ENCODE measurements around the gene SLC25A38. TPM values are rescaled to one million over a fixed set of nuclear protein-coding genes. Genes with fewer than 3 reads are reported as not detected.
"Not testable (repeated sequence)": the region's sequence is repeated elsewhere in the genome, so short reads cannot be mapped to it uniquely, and the experiment has no call there.

SLC25A38 gene
- total RNA-seq, 1 donor from 2014 or later, result 40.0 TPM

- H3K36me3 Mint-ChIP-seq (ENCODE audit: low read depth); intact Hi-C loops (cut with micrococcal nuclease); H3K9me3 Mint-ChIP-seq; H3K4me3 Mint-ChIP-seq; DNase-seq (ENCODE audit: low spot score); H3K27me3 Mint-ChIP-seq (ENCODE audit: insufficient read depth); H3K27ac Mint-ChIP-seq: not testable (repeated sequence)
- peaks cover 51% of the 10 kb centered on the region for H3K4me1 Mint-ChIP-seq (ENCODE audit: low read depth)
Measured at GRCh38 chr3:39351134-39351533, 32.0 kb upstream of the SLC25A38 start.

GRCh38 chr3:39353168-39353927 lies 29.8 kb upstream of the SLC25A38 start:
- H3K4me1 Mint-ChIP-seq (ENCODE audit: low read depth), result peaks cover 44% of the 10 kb centered on the region
- DNase-seq (ENCODE audit: low spot score); H3K4me3 Mint-ChIP-seq; H3K27me3 Mint-ChIP-seq (ENCODE audit: insufficient read depth); H3K27ac Mint-ChIP-seq; intact Hi-C loops (cut with micrococcal nuclease); H3K9me3 Mint-ChIP-seq; H3K36me3 Mint-ChIP-seq (ENCODE audit: low read depth): not testable (repeated sequence)

- H3K27ac Mint-ChIP-seq, result peak overlapping the region; percentile 64
- no peak for DNase-seq (ENCODE audit: low spot score)
- peaks cover 18% of the 10 kb centered on the region for H3K36me3 Mint-ChIP-seq (ENCODE audit: low read depth)
- H3K27me3 Mint-ChIP-seq (ENCODE audit: insufficient read depth), result no peaks in the 10 kb centered on the region
- intact Hi-C loops (cut with micrococcal nuclease), result no loop called here
- H3K4me3 Mint-ChIP-seq, result peak overlapping the region; percentile 23
- peaks cover 10% of the 10 kb centered on the region for H3K9me3 Mint-ChIP-seq
- peaks cover 59% of the 10 kb centered on the region for H3K4me1 Mint-ChIP-seq (ENCODE audit: low read depth)
Measured at GRCh38 chr3:39358333-39358732, 24.8 kb upstream of the SLC25A38 start.

- H3K27ac Mint-ChIP-seq, result peak overlapping the region; percentile 85
- H3K4me3 Mint-ChIP-seq, result peak overlapping the region; percentile 69
- H3K4me1 Mint-ChIP-seq (ENCODE audit: low read depth), result peaks cover 75% of the 10 kb centered on the region
- H3K9me3 Mint-ChIP-seq, result peaks cover 20% of the 10 kb centered on the region
- peaks cover 11% of the 10 kb centered on the region for H3K36me3 Mint-ChIP-seq (ENCODE audit: low read depth)
- DNase-seq (ENCODE audit: low spot score), result peak; percentile 71
- peaks cover 10% of the 10 kb centered on the region for H3K27me3 Mint-ChIP-seq (ENCODE audit: insufficient read depth)
- intact Hi-C loops (cut with micrococcal nuclease), result loop anchor here (1.0 to 5.0 kb wide), 4 partner anchors 18 to 139 kb away; partner anchors contain the start of gene SLC25A38
Measured at GRCh38 chr3:39361252-39361927, 21.8 kb upstream of the SLC25A38 start.

- no peak for DNase-seq (ENCODE audit: low spot score)
- H3K27me3 Mint-ChIP-seq (ENCODE audit: insufficient read depth), result peaks cover 10% of the 10 kb centered on the region
- intact Hi-C loops (cut with micrococcal nuclease), result loop anchor here (1.0 to 5.0 kb wide), 2 partner anchors 44 to 140 kb away; partner anchors contain the start of gene RPSA
- H3K4me1 Mint-ChIP-seq (ENCODE audit: low read depth), result peaks cover 72% of the 10 kb centered on the region
- H3K4me3 Mint-ChIP-seq, result peak overlapping the region; percentile 69
- H3K27ac Mint-ChIP-seq, result peak overlapping the region; percentile 85
- peaks cover 20% of the 10 kb centered on the region for H3K9me3 Mint-ChIP-seq
- H3K36me3 Mint-ChIP-seq (ENCODE audit: low read depth), result peaks cover 11% of the 10 kb centered on the region
Measured at GRCh38 chr3:39362192-39362591, 21.0 kb upstream of the SLC25A38 start.

GRCh38 chr3:39362812-39363211 lies 20.4 kb upstream of the SLC25A38 start:
- intact Hi-C loops (cut with micrococcal nuclease), result loop anchor here (1.0 to 5.0 kb wide), 2 partner anchors 43 to 141 kb away; partner anchors contain the start of gene RPSA
- H3K27ac Mint-ChIP-seq, result peak overlapping the region; percentile 85
- H3K36me3 Mint-ChIP-seq (ENCODE audit: low read depth), result peaks cover 11% of the 10 kb centered on the region
- peaks cover 10% of the 10 kb centered on the region for H3K27me3 Mint-ChIP-seq (ENCODE audit: insufficient read depth)
- H3K4me1 Mint-ChIP-seq (ENCODE audit: low read depth), result peaks cover 66% of the 10 kb centered on the region
- peaks cover 20% of the 10 kb centered on the region for H3K9me3 Mint-ChIP-seq
- no peak for DNase-seq (ENCODE audit: low spot score)
- peak overlapping the region; percentile 69 for H3K4me3 Mint-ChIP-seq

- DNase-seq (ENCODE audit: low spot score); H3K4me1 Mint-ChIP-seq (ENCODE audit: low read depth); H3K27ac Mint-ChIP-seq; H3K4me3 Mint-ChIP-seq; H3K36me3 Mint-ChIP-seq (ENCODE audit: low read depth); intact Hi-C loops (cut with micrococcal nuclease): not testable (repeated sequence)
- Mint-ChIP-seq H3K9me3 (peaks cover 12% of the 10 kb centered on the region), H3K27me3 (ENCODE audit: insufficient read depth) (peaks cover 14% of the 10 kb centered on the region)
Measured at GRCh38 chr3:39370450-39370849, 12.7 kb upstream of the SLC25A38 start.

GRCh38 chr3:39372833-39373232 lies 10.3 kb upstream of the SLC25A38 start:
- Mint-ChIP-seq H3K36me3 (ENCODE audit: low read depth) (peaks cover 11% of the 10 kb centered on the region), H3K27ac (no peak overlapping the region), H3K27me3 (ENCODE audit: insufficient read depth) (peaks cover 9% of the 10 kb centered on the region), H3K4me1 (ENCODE audit: low read depth) (peaks cover 15% of the 10 kb centered on the region), H3K4me3 (no peak overlapping the region), H3K9me3 (peaks cover 6% of the 10 kb centered on the region)
- intact Hi-C loops (cut with micrococcal nuclease), result no loop called here
- no peak for DNase-seq (ENCODE audit: low spot score)

- DNase-seq (ENCODE audit: low spot score), result no peak
- no peak overlapping the region for H3K4me3 Mint-ChIP-seq
- intact Hi-C loops (cut with micrococcal nuclease), result no loop called here
- no peak overlapping the region for H3K27ac Mint-ChIP-seq
- no peaks in the 10 kb centered on the region for H3K9me3 Mint-ChIP-seq
- H3K36me3 Mint-ChIP-seq (ENCODE audit: low read depth), result peaks cover 8% of the 10 kb centered on the region
- H3K27me3 Mint-ChIP-seq (ENCODE audit: insufficient read depth), result no peaks in the 10 kb centered on the region
- H3K4me1 Mint-ChIP-seq (ENCODE audit: low read depth), result peaks cover 21% of the 10 kb centered on the region
Measured at GRCh38 chr3:39376959-39377634, 6.1 kb upstream of the SLC25A38 start.

GRCh38 chr3:39378088-39378487 lies 5.1 kb upstream of the SLC25A38 start:
- no peak overlapping the region for H3K4me3 Mint-ChIP-seq

GRCh38 chr3:39378957-39379777 lies 4.0 kb upstream of the SLC25A38 start:
- no peak for DNase-seq (ENCODE audit: low spot score)
- H3K36me3 Mint-ChIP-seq (ENCODE audit: low read depth), result peaks cover 8% of the 10 kb centered on the region
- H3K27me3 Mint-ChIP-seq (ENCODE audit: insufficient read depth), result no peaks in the 10 kb centered on the region
- H3K4me3 Mint-ChIP-seq, result no peak overlapping the region
- H3K4me1 Mint-ChIP-seq (ENCODE audit: low read depth), result peaks cover 21% of the 10 kb centered on the region
- intact Hi-C loops (cut with micrococcal nuclease), result loop anchor here (1.0 to 2.0 kb wide), 6 partner anchors 32 to 278 kb away; no protein-coding TSS in a partner anchor
- H3K9me3 Mint-ChIP-seq, result no peaks in the 10 kb centered on the region
- H3K27ac Mint-ChIP-seq, result no peak overlapping the region

More at GRCh38 chr3:39378088-39378487, 5.1 kb upstream of the SLC25A38 start:
- intact Hi-C loops (cut with micrococcal nuclease), result loop anchor here (1.0 to 2.0 kb wide), 6 partner anchors 31 to 277 kb away; no protein-coding TSS in a partner anchor
- DNase-seq (ENCODE audit: low spot score), result peak; percentile 56
- no peaks in the 10 kb centered on the region for H3K27me3 Mint-ChIP-seq (ENCODE audit: insufficient read depth)
- no peaks in the 10 kb centered on the region for H3K9me3 Mint-ChIP-seq
- H3K36me3 Mint-ChIP-seq (ENCODE audit: low read depth), result peaks cover 8% of the 10 kb centered on the region
- H3K4me1 Mint-ChIP-seq (ENCODE audit: low read depth), result peaks cover 21% of the 10 kb centered on the region
- H3K27ac Mint-ChIP-seq, result no peak overlapping the region

GRCh38 chr3:39379778-39380155 lies 3.4 kb upstream of the SLC25A38 start:
- peaks cover 10% of the 10 kb centered on the region for H3K36me3 Mint-ChIP-seq (ENCODE audit: low read depth)
- no peaks in the 10 kb centered on the region for H3K27me3 Mint-ChIP-seq (ENCODE audit: insufficient read depth)
- H3K27ac Mint-ChIP-seq, result no peak overlapping the region
- no peaks in the 10 kb centered on the region for H3K9me3 Mint-ChIP-seq
- no peak for DNase-seq (ENCODE audit: low spot score)
- H3K4me3 Mint-ChIP-seq, result no peak overlapping the region
- intact Hi-C loops (cut with micrococcal nuclease), result loop anchor here (2.0 to 10.0 kb wide), 5 partner anchors 33 to 1242 kb away; partner anchors contain the start of genes ACAA1, EXOG, MYD88 and OXSR1
- peaks cover 21% of the 10 kb centered on the region for H3K4me1 Mint-ChIP-seq (ENCODE audit: low read depth)

All from activated T-helper 1 cell treated with anti-CD3 and anti-CD28 coated beads, Interleukin-12 subunit alpha, Interleukin-12 subunit beta, Interleukin-2, Interleukin-4 antibody, amounts not matched to agents 30 ng/mL and 10 ng/mL and 1 ng/mL, durations not matched to agents 14 hours and 24 hours and 36 hours (primary cell).